Mucosa of gallbladder (tissue), 1 donor: ENCODE results near the gene ZBTB3. TPM values are rescaled to one million over a fixed set of nuclear protein-coding genes. Genes with fewer than 3 reads are reported as not detected.
"Not testable (repeated sequence)": the region's sequence is repeated elsewhere in the genome, so short reads cannot be mapped to it uniquely, and the experiment has no call there.

ENCODE experiments used
- DNase-seq: peaks from one replicate; pipeline ENCODE4 v3.0.0-alpha.2; 2020; ENCODE audit warnings: low spot score
- total RNA-seq: library from RNA; stranded (reverse); gene quantifications from one replicate; pipeline ENCODE4 v1.2.1, GENCODE V29; 2021
- donor health status: DM: no; HTN: no; CAD: no.

Gene ZBTB3
- total RNA-seq: 21.4 TPM

- DNase-seq: peak; percentile 98
These were observed at the start of gene ZBTB3 for GRCh38 chr11:62753736-62754603. TSS of gene ZBTB3 (minus strand) at chr11:62754160. CDS start at chr11:62753664, 496 bp downstream.

GRCh38 chr11:62801071-62801470 is 47.1 kb upstream of the ZBTB3 start:
- DNase-seq: no peak

- DNase-seq: no peak
These were observed 45.5 kb upstream of the ZBTB3 start for GRCh38 chr11:62799486-62799885.

DNA sequence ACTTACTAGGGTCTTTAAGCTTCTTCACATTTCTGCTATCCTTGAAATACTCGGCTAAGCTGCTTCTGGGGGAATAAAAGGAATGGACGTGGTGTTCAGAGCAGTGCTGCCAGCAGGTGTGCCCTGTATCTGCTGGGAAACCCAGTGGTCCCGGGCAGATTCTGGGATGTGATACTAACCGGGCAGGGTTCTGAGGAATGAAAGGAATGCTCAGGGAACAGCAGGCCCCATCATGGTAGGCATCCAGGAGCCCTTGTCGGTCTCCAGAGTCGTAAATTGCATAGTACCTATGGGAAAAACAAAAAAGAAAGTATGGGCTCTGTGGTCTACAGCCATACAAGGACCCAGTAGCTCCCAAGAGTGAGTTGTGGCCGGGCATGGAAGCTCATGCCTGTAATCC is 42.3 kb upstream of the ZBTB3 start:
- DNase-seq: no peak

DNA sequence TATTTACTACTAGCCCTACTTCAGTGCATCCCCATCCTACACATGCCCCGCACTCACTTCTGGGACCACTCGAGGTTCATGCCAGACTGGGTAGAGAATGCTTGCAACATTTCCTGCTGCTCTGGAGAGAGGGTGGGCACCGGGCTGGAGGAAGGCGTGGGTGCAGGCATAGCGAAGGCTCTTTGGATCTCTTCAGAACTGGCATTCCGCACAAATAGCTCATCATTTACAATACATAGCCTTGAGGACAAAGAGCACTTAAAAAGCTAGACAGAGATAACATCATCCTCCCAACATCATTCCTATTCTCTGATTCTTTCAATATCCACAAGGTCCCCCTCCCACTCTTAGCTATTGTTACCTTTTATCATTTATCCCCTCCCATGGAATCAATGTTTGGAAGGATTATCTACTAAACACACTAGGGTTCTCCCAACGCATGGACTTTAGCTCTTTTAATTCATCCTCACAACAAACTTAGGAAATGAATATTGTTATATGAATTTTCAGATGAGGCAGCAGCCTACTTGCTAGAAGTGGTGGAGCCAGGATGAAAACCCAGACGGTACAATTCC is 40.3 kb upstream of the ZBTB3 start:
- no peak for DNase-seq

GRCh38 chr11:62792202-62792575 is 38.2 kb upstream of the ZBTB3 start:
- no peak for DNase-seq

- peak; percentile 87 for DNase-seq
These were observed 37.7 kb upstream of the ZBTB3 start, which contains the start of gene TMEM223 for GRCh38 chr11:62791501-62792201. TSS of gene TMEM223 (minus strand) at chr11:62792006. CDS start at chr11:62791994, 12 bp downstream.

GRCh38 chr11:62789576-62789975 is 35.6 kb upstream of the ZBTB3 start:
- no peak for DNase-seq

DNA sequence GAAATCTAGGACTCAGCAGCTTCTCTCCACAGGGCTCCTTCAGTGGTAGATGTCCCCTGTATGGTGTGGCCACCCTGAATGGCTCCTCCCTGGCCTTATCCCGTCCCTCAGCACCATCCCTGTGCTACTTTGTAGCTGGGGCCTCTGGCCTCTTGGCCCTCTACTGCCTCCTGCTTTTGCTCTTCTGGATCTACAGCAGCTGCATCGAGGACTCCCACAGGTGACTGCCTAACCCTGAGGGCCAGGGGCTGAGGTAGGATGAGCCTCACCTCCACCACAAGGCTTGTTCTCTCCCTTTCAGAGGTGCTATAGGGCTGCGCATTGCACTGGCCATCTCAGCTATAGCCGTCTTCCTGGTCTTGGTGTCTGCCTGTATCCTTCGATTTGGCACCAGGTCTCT is 35.0 kb upstream of the ZBTB3 start:
- DNase-seq: no peak

- peak; percentile 99 for DNase-seq
These were observed 33.2 kb upstream of the ZBTB3 start, which contains the start of gene TMEM179B for GRCh38 chr11:62787005-62787759. TSS of gene TMEM179B (plus strand) at chr11:62787402. CDS start at chr11:62787432, 30 bp downstream.

DNA sequence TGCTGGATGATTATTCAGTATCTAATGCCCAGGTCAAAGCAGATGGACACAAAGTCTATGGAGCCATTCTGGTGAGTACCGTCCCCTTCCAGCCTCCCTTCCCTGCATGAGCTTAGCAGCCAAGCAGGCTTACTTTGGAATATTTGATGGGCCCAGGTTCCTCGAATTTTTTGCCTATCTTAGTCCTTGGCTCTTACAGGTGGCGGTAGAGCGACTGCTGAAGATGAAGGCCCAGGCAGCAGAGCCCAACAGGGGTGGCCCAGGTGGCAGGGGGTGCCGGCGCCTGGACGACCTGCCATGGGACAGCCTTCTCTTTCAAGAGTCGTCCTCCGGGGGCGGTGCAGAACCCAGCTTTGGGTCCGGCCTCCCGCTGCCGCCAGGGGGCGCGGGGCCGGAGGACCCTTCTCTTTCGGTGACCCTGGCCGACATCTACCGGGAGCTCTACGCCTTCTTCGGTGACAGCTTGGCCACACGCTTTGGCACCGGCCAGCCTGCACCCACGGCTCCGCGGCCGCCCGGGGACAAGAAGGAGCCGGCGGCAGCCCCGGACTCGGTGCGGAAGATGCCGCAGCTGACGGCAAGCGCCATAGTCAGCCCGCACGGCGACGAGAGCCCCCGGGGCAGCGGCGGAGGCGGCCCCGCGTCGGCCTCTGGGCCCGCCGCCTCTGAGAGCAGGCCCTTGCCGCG is 32.5 kb upstream of the ZBTB3 start:
- peak; percentile 89 for DNase-seq

- no peak for DNase-seq
These were observed 28.8 kb upstream of the ZBTB3 start for GRCh38 chr11:62782753-62783152.

- DNase-seq: no peak
These were observed 24.5 kb upstream of the ZBTB3 start for GRCh38 chr11:62778441-62778840.

- DNase-seq: no peak
These were observed 23.4 kb upstream of the ZBTB3 start for GRCh38 chr11:62777389-62777788.

- DNase-seq: no peak
These were observed 21.7 kb upstream of the ZBTB3 start for GRCh38 chr11:62775646-62776045.

DNA sequence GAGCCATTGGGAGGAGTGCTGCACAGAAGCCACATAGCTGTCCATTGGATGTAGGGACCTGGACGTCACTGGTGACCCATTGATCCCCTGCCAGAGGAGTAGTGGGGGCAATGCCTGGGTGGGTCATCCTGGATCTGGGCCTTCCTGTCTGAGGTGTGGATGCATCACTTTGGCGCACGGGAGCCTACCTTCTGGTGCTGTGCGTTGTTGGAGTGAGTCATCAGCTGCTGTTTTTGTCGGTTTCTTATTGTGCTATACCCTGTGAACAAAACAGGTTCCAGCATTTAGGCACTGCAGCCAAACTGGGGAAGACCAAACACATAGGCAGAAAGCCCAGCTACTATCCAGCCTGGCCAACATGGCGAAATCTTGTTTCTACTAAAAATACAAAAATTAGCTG is 20.4 kb upstream of the ZBTB3 start:
- no peak for DNase-seq

DNA sequence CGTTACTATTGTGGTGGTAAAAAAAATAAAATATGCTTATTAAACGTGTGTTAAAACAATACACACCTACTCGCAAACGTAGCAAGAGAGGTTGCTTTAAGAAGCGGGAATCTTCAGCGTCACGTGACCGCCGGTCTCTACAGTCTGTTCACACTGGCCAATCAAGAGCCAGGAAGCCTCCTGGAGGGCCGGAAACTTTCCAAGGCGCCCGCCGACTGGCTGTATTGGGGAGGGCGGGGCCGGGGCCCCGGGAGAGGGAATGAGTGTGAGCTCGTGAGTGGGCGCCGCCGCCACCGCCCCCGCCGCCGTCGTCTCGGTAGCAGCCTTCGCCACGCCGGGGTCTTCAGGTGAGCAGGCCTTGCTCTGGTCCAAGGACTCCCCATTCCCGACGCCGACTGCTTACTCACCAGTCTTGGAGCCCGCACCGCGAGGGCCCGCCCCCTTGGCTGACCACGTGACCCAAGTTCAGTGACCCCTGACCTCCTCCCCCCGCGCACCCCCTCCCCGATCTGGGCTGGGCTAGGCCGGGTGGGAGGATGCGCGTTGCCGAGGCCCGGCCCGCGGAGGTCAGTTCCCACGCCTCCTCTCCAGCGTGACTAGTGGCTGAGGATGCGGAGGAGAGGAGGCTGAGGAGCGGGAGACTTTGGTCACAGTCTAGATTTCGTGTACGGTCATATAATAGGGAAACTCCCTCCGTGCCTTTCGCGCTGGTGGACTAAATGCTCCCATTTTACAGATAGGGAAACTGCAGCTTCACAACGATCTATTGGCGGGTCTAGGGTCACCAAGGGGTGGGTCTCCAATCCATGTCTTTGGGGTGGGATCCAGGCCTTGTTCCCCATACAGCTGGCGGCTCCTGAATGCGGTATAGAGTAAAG is 17.4 kb upstream of the ZBTB3 start, which contains the start of gene TAF6L:
Gene TAF6L (plus strand): TSS at position 253 of the 878 bp plus-strand sequence. CDS start 4,388 bp downstream, outside the sequence.
- DNase-seq: peak; percentile 98

GRCh38 chr11:62770778-62771143 is 16.8 kb upstream of the ZBTB3 start:
- no peak for DNase-seq

DNA sequence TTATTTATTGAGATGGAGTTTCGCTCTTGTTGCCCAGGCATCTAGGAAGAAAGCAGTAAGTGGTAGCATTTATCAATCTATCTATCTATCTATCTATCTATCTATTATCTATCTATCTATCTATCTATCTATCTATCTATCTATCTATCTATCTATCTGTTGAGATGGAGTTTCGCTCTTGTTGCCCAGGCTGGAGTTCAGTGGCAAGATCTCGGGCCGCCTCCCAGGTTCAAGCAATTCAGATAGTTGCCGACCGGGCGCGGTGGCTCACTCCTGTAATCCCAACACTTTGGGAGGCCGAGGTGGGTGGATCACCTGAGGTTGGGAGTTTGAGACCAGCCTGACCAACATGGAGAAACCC is 6.9 kb upstream of the ZBTB3 start:
- not testable (repeated sequence) for DNase-seq
